HepG2 (cell line): ENCODE results near the gene NRBF2. TPM values are rescaled to one million over a fixed set of nuclear protein-coding genes. Genes with fewer than 3 reads are reported as not detected.

Source experiments
- FOXA3 ChIP-seq: IDR thresholded peaks from 2 replicates; pipeline ENCODE4 v1.6.1; 2016; ENCODE audit warnings: missing genetic modification reagents, missing compliant biosample characterization
- GATAD2A ChIP-seq: IDR thresholded peaks from 2 replicates; pipeline ENCODE4 v1.6.1; 2016
- HOXA5 ChIP-seq: sonication (generic); formaldehyde crosslinking; IDR thresholded peaks from 2 replicates; pipeline ENCODE4 v1.4.0; 2020; ENCODE audit warnings: missing genetic modification reagents
- KAT2B ChIP-seq: fragments of 150-350 bp; IDR thresholded peaks from 2 replicates; pipeline ENCODE4 v1.6.1; 2014; ENCODE audit warnings: low read depth, low read length, borderline replicate concordance
- MAZ ChIP-seq, 2 experiments: sonication (generic) in 1 of 2; formaldehyde crosslinking in 1 of 2; IDR thresholded peaks; 2 replicates each; pipeline versions ENCODE4 v1.5.0 to v1.6.1; 2012 to 2020; ENCODE audit warnings: low read depth in 2 of 2, mild to moderate bottlenecking in 2 of 2, borderline replicate concordance in 1 of 2, improper control_type of control experiment in 1 of 2, low read length in 1 of 2, missing genetic modification reagents in 1 of 2, moderate library complexity in 1 of 2
- NCOA1 ChIP-seq: sonication (generic); formaldehyde crosslinking; IDR thresholded peaks from 2 replicates; pipeline ENCODE4 v1.9.0; 2021; ENCODE audit warnings: missing genetic modification reagents
- REL ChIP-seq: sonication (generic); formaldehyde crosslinking; conservative IDR thresholded peaks from 2 replicates; pipeline ENCODE4 v1.8.0; 2022; ENCODE audit warnings: mild to moderate bottlenecking, missing genetic modification reagents, moderate library complexity
- SETDB1 ChIP-seq: sonication (generic); formaldehyde crosslinking; IDR thresholded peaks from 2 replicates; pipeline ENCODE4 v1.5.1; 2020; ENCODE audit warnings: missing genetic modification reagents, mild to moderate bottlenecking, borderline replicate concordance
- TP53 ChIP-seq: sonication (generic); formaldehyde crosslinking; conservative IDR thresholded peaks from 2 replicates; pipeline ENCODE4 v1.4.0; 2020; ENCODE audit warnings: missing genetic modification reagents
- TSC22D2 ChIP-seq: sonication (generic); formaldehyde crosslinking; IDR thresholded peaks from 2 replicates; pipeline ENCODE4 v1.5.1; 2020; ENCODE audit warnings: missing genetic modification reagents, mild to moderate bottlenecking, borderline replicate concordance
- WIZ ChIP-seq: sonication (generic); formaldehyde crosslinking; IDR thresholded peaks from 2 replicates; pipeline ENCODE4 v1.5.1; 2020; ENCODE audit warnings: mild to moderate bottlenecking, missing genetic modification reagents
- ZFP82 ChIP-seq: sonication (generic); formaldehyde crosslinking; IDR thresholded peaks from 2 replicates; pipeline ENCODE4 v1.5.1; 2020; ENCODE audit warnings: mild to moderate bottlenecking, missing genetic modification reagents, borderline replicate concordance
- ZNF143 ChIP-seq: sonication (generic); formaldehyde crosslinking; IDR thresholded peaks from 2 replicates; pipeline ENCODE4 v1.4.0; 2020; ENCODE audit warnings: missing genetic modification reagents
- ZNF260 ChIP-seq: sonication (generic); formaldehyde crosslinking; IDR thresholded peaks from 2 replicates; pipeline ENCODE4 v1.4.0; 2020; ENCODE audit warnings: missing genetic modification reagents, low read depth, mild to moderate bottlenecking, borderline replicate concordance
- ZNF274 ChIP-seq: sonication (generic); formaldehyde crosslinking; IDR thresholded peaks from 2 replicates; pipeline ENCODE4 v1.5.1; 2020; ENCODE audit warnings: mild to moderate bottlenecking, missing genetic modification reagents
- ZNF788 ChIP-seq: sonication (generic); formaldehyde crosslinking; IDR thresholded peaks from 2 replicates; pipeline ENCODE4 v1.5.0; 2020; ENCODE audit warnings: mild to moderate bottlenecking, missing genetic modification reagents, borderline replicate concordance
- polyA plus RNA-seq, 8 experiments: library from polyadenylated mRNA; depleted of rRNA in 3 of 8; stranded (reverse) in 7 of 8; unstranded in 1 of 8; fragments of >200 nt; fragmentation: Illumina TruSeq in 4 of 8; extraction: Trizol in 4 of 8; gene quantifications; 2 replicates each; pipeline versions ENCODE4 v1.2.1 to v1.2.3, GENCODE V29; 2011 to 2016; ENCODE audit warnings: low read depth in 4 of 8, missing spikeins in 1 of 8, mixed read lengths in 1 of 8; ENCODE audit not compliant: insufficient read depth in 1 of 8
- total RNA-seq, 5 experiments: library from RNA; depleted of rRNA; stranded (reverse); fragments of >200 nt; fragmentation: Illumina TruSeq; extraction: Trizol; gene quantifications; 2 replicates each; pipeline ENCODE4 v1.2.3, GENCODE V29; 2016; ENCODE audit warnings: low read depth in 1 of 5
- TF ChIP-seq, protein P1 (sequence below): sonication (generic); formaldehyde crosslinking; IDR thresholded peaks from 2 replicates; pipeline ENCODE4 v1.5.0; 2020; ENCODE audit warnings: mild to moderate bottlenecking, low read depth, missing genetic modification reagents, borderline replicate concordance
- TF ChIP-seq, protein P2 (sequence below), 2 experiments: sonication (generic) in 1 of 2; formaldehyde crosslinking in 1 of 2; IDR thresholded peaks; 2 replicates each; pipeline versions ENCODE4 v1.5.1 to v1.6.1; 2011 to 2020; ENCODE audit warnings: borderline replicate concordance in 1 of 2, low read depth in 1 of 2, low read length in 1 of 2, mild to moderate bottlenecking in 1 of 2, missing genetic modification reagents in 1 of 2, moderate library complexity in 1 of 2
- TF ChIP-seq, protein P3 (sequence below): sonication (generic); formaldehyde crosslinking; IDR thresholded peaks from 2 replicates; pipeline ENCODE4 v1.4.0; 2020; ENCODE audit warnings: missing genetic modification reagents
- TF ChIP-seq, protein P4 (sequence below): sonication (generic); formaldehyde crosslinking; IDR thresholded peaks from 2 replicates; pipeline ENCODE4 v1.4.0; 2020; ENCODE audit warnings: missing genetic modification reagents

NRBF2 gene
- total and polyA plus RNA-seq, 2 of the 13 experiments (the other 11 are each of a cell fraction or from before 2014, with no cell fraction given) = 20.0 to 28.4 TPM

DNA sequence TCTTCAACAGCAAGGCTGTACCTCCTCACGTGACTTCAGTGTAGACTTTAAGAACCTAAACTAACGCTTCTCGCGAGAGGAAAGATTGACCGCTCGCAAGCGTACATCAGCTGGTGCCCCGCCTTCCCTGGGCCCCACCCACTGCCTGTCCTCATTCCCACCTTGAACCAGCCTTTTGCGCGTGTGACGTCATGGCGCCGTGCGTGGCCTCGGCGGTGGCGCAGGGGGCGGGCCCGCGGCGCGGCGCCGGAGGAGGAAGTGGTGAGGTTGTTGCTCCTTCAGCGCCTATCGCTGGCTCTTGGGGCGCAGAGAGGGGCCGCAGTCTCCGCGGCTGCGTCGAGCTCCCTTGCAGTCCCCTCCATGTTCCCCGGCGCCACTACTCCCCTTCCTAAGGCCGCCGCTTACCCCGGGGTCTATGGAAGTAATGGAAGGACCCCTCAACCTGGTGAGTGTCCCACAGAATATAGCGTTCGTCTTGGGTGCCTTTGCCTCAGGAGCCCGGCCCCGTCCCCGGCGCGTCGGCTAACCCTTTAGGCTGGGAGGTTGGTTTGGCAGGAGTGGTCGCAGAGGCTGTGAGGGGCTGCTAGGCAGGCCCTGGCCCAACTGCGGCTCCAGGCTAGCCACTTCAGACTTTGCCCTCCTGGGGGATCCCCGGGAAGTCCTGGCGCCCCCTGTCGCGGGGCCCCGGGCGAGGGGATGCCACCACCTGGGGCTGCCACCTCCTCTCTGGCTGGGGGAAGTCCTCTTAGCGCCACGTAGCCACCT lies at the start of gene NRBF2 (continued):
- TF ChIP-seq, protein P1, sequence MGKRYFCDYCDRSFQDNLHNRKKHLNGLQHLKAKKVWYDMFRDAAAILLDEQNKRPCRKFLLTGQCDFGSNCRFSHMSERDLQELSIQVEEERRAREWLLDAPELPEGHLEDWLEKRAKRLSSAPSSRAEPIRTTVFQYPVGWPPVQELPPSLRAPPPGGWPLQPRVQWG = no peak
- TF ChIP-seq, protein P2, sequence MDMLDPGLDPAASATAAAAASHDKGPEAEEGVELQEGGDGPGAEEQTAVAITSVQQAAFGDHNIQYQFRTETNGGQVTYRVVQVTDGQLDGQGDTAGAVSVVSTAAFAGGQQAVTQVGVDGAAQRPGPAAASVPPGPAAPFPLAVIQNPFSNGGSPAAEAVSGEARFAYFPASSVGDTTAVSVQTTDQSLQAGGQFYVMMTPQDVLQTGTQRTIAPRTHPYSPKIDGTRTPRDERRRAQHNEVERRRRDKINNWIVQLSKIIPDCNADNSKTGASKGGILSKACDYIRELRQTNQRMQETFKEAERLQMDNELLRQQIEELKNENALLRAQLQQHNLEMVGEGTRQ (IDR thresholded peaks at IDR 0.05; ENCODE audit: low read depth, low read length) = peak; percentile 96
- TF ChIP-seq, protein P2 (CRISPR knock-in tag; IDR thresholded peaks at IDR 0.05; ENCODE audit: borderline replicate concordance) = peak; percentile 95
- TF ChIP-seq WIZ (CRISPR knock-in tag) = peak; percentile 93
- TF ChIP-seq MAZ (IDR thresholded peaks at IDR 0.05; ENCODE audit: borderline replicate concordance, low read depth, low read length) = no peak
- TF ChIP-seq MAZ (CRISPR knock-in tag; IDR thresholded peaks at IDR 0.05; ENCODE audit: low read depth) = peak; percentile 77; the same call in 1 of the 2 replicates
- TF ChIP-seq KAT2B = no peak
- peak; percentile 48; the same call in 1 of the 2 replicates for TF ChIP-seq GATAD2A
- TF ChIP-seq SETDB1 (CRISPR knock-in tag) = no peak
- TF ChIP-seq REL (CRISPR knock-in tag) = no peak
- TF ChIP-seq TP53 (CRISPR knock-in tag) = 0 out of 2 replicates have a peak, but pooled peaks have one; percentile 31
- TF ChIP-seq, protein P3, sequence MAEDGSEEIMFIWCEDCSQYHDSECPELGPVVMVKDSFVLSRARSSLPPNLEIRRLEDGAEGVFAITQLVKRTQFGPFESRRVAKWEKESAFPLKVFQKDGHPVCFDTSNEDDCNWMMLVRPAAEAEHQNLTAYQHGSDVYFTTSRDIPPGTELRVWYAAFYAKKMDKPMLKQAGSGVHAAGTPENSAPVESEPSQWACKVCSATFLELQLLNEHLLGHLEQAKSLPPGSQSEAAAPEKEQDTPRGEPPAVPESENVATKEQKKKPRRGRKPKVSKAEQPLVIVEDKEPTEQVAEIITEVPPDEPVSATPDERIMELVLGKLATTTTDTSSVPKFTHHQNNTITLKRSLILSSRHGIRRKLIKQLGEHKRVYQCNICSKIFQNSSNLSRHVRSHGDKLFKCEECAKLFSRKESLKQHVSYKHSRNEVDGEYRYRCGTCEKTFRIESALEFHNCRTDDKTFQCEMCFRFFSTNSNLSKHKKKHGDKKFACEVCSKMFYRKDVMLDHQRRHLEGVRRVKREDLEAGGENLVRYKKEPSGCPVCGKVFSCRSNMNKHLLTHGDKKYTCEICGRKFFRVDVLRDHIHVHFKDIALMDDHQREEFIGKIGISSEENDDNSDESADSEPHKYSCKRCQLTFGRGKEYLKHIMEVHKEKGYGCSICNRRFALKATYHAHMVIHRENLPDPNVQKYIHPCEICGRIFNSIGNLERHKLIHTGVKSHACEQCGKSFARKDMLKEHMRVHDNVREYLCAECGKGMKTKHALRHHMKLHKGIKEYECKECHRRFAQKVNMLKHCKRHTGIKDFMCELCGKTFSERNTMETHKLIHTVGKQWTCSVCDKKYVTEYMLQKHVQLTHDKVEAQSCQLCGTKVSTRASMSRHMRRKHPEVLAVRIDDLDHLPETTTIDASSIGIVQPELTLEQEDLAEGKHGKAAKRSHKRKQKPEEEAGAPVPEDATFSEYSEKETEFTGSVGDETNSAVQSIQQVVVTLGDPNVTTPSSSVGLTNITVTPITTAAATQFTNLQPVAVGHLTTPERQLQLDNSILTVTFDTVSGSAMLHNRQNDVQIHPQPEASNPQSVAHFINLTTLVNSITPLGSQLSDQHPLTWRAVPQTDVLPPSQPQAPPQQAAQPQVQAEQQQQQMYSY (CRISPR knock-in tag) = 0 out of 2 replicates have a peak, but pooled peaks have one; percentile 44
- no peak; the same call in none of the 2 replicates for TF ChIP-seq ZNF274 (CRISPR knock-in tag)
- TF ChIP-seq, protein P4, sequence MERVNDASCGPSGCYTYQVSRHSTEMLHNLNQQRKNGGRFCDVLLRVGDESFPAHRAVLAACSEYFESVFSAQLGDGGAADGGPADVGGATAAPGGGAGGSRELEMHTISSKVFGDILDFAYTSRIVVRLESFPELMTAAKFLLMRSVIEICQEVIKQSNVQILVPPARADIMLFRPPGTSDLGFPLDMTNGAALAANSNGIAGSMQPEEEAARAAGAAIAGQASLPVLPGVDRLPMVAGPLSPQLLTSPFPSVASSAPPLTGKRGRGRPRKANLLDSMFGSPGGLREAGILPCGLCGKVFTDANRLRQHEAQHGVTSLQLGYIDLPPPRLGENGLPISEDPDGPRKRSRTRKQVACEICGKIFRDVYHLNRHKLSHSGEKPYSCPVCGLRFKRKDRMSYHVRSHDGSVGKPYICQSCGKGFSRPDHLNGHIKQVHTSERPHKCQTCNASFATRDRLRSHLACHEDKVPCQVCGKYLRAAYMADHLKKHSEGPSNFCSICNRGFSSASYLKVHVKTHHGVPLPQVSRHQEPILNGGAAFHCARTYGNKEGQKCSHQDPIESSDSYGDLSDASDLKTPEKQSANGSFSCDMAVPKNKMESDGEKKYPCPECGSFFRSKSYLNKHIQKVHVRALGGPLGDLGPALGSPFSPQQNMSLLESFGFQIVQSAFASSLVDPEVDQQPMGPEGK (CRISPR knock-in tag) = peak; percentile 50; the same call in 1 of the 2 replicates
- peak; percentile 76 for TF ChIP-seq FOXA3
- TF ChIP-seq ZNF143 (CRISPR knock-in tag) = 0 out of 2 replicates have a peak, but pooled peaks have one; percentile 31
- TF ChIP-seq HOXA5 (CRISPR knock-in tag) = no peak
- peak; percentile 58; the same call in 1 of the 2 replicates for TF ChIP-seq ZNF788
- no peak for TF ChIP-seq TSC22D2 (CRISPR knock-in tag)
- TF ChIP-seq ZFP82 (CRISPR knock-in tag) = peak; percentile 68; the same call in 1 of the 2 replicates
- no peak for TF ChIP-seq ZNF260 (CRISPR knock-in tag)
- peak; percentile 64; the same call in 1 of the 2 replicates for TF ChIP-seq NCOA1 (CRISPR knock-in tag)
